GM21390 (cell line): ENCODE data around the gene THBD.

Source experiments
- ATAC-seq: cut with Tn5 transposase; IDR thresholded peaks from one replicate; pipeline ENCODE4 v1.9.1; 2021; ENCODE audit not compliant: unreplicated experiment

The THBD gene

GRCh38 chr20:23049201-23050075, at the start of gene THBD:
Gene THBD, minus strand, starts transcription at chr20:23049672. Its CDS starts 168 bp downstream, at chr20:23049504.
- no peak for ATAC-seq

- no peak for ATAC-seq
Measured at GRCh38 chr20:23097636-23098580, 48.4 kb upstream of the THBD start.

GRCh38 chr20:23096986-23097520, 47.6 kb upstream of the THBD start:
- no peak for ATAC-seq

- ATAC-seq: no peak
Measured at GRCh38 chr20:23096097-23096496, 46.6 kb upstream of the THBD start.

GRCh38 chr20:23095499-23095898, 46.0 kb upstream of the THBD start:
- no peak for ATAC-seq

GRCh38 chr20:23094927-23095326, 45.5 kb upstream of the THBD start:
- no peak for ATAC-seq

GRCh38 chr20:23094213-23094896, 44.9 kb upstream of the THBD start:
- ATAC-seq: no peak

GRCh38 chr20:23093613-23094012, 44.1 kb upstream of the THBD start:
- ATAC-seq: no peak

- ATAC-seq: no peak
Measured at GRCh38 chr20:23092861-23093495, 43.5 kb upstream of the THBD start.

- no peak for ATAC-seq
Measured at GRCh38 chr20:23092384-23092756, 42.9 kb upstream of the THBD start.

GRCh38 chr20:23091721-23092383, 42.4 kb upstream of the THBD start:
- ATAC-seq: no peak

- no peak for ATAC-seq
Measured at GRCh38 chr20:23090878-23091277, 41.4 kb upstream of the THBD start.

GRCh38 chr20:23090147-23090546, 40.7 kb upstream of the THBD start:
- no peak for ATAC-seq

GRCh38 chr20:23088866-23089265, 39.4 kb upstream of the THBD start:
- ATAC-seq: no peak

GRCh38 chr20:23087587-23088251, 38.2 kb upstream of the THBD start:
- ATAC-seq: no peak

GRCh38 chr20:23086931-23087411, 37.5 kb upstream of the THBD start:
- no peak for ATAC-seq

- peak; percentile 67 for ATAC-seq
Measured at GRCh38 chr20:23086056-23086566, 36.6 kb upstream of the THBD start, which contains the start of gene CD93. Gene CD93, minus strand, starts transcription at chr20:23086324. Its CDS starts 132 bp downstream, at chr20:23086192.

GRCh38 chr20:23085436-23086055, 36.1 kb upstream of the THBD start:
- no peak for ATAC-seq
